PC-3 (cell line): ENCODE measurements around the gene GBA3. TPM values are rescaled to one million over a fixed set of nuclear protein-coding genes. Genes with fewer than 3 reads are reported as not detected.

Source experiments
- ATAC-seq: fragments of 200-7000 bp; cut with Tn5 transposase; 2 replicates; pipeline ENCODE4 v1.9.1; 2020; ENCODE audit warnings: mild to moderate bottlenecking, moderate library complexity
- BruUV-seq: library from RNA; stranded (reverse); fragments of 400-500 nt; replicated peaks from 2 replicates; lab custom pipeline; 2021; lab: Mats Ljungman, UMichigan
- CTCF ChIA-PET: fragments of 300-600 bp; sonication (Branson Sonifier 250); formaldehyde crosslinking; loops from one replicate; lab custom pipeline; 2022; ENCODE audit warnings: antibody characterized with exemption; lab: Charles Lee
- POLR2A ChIA-PET: fragments of 300-600 bp; sonication (Branson Sonifier 250); formaldehyde crosslinking; loops from one replicate; lab custom pipeline; 2022; ENCODE audit warnings: antibody characterized with exemption; ENCODE audit not compliant: unreplicated experiment; lab: Charles Lee
- DNase-seq: peaks from one replicate; pipeline ENCODE4 v3.0.0-alpha.2; 2015
- H2AFZ ChIP-seq: fragments of 300-600 bp; sonication (generic); 2 replicates; pipeline ENCODE4 v1.6.0; 2016; ENCODE audit warnings: antibody characterized with exemption, low read length
- H3F3A ChIP-seq: fragments of 300-600 bp; sonication (generic); one replicate; pipeline ENCODE4 v1.6.0; 2017; ENCODE audit warnings: antibody characterized with exemption, low read length, control low read depth, mild to moderate bottlenecking; ENCODE audit not compliant: unreplicated experiment
- H3K27ac ChIP-seq: fragments of 300-600 bp; sonication (generic); 2 replicates; pipeline ENCODE4 v1.5.1; 2016; ENCODE audit warnings: mild to moderate bottlenecking, low read length
- H3K27me3 ChIP-seq: fragments of 300-600 bp; sonication (generic); 2 replicates; pipeline ENCODE4 v1.6.1; 2016; ENCODE audit warnings: low read length, mixed read lengths
- H3K36me3 ChIP-seq: fragments of 300-600 bp; sonication (generic); 2 replicates; pipeline ENCODE4 v1.6.1; 2016; ENCODE audit warnings: low read depth, mixed run types, low read length, mixed read lengths
- H3K4me1 ChIP-seq: fragments of 300-600 bp; sonication (generic); 2 replicates; pipeline ENCODE4 v1.5.1; 2016; ENCODE audit warnings: low read length; ENCODE audit not compliant: insufficient read depth
- H3K4me2 ChIP-seq: fragments of 300-600 bp; sonication (generic); 2 replicates; pipeline ENCODE4 v1.6.0; 2016; ENCODE audit warnings: low read length
- H3K4me3 ChIP-seq: fragments of 300-600 bp; sonication (generic); 2 replicates; pipeline ENCODE4 v1.5.1; 2016; ENCODE audit warnings: mild to moderate bottlenecking, low read length, mixed read lengths
- H3K79me2 ChIP-seq: fragments of 300-600 bp; sonication (generic); 2 replicates; pipeline ENCODE4 v1.6.1; 2017; ENCODE audit warnings: low read length, mixed read lengths
- H3K9ac ChIP-seq: fragments of 300-600 bp; sonication (generic); 2 replicates; pipeline ENCODE4 v1.6.0; 2016; ENCODE audit warnings: mild to moderate bottlenecking, low read length
- H3K9me2 ChIP-seq: fragments of 300-600 bp; sonication (generic); replicated peaks from 2 replicates; pipeline ENCODE4 v1.6.1; 2016; ENCODE audit warnings: mixed run types, low read length, mixed read lengths
- H3K9me3 ChIP-seq: fragments of 300-600 bp; sonication (generic); 2 replicates; pipeline ENCODE4 v1.6.1; 2016; ENCODE audit warnings: low read length, mixed read lengths
- H4K20me1 ChIP-seq: fragments of 300-600 bp; sonication (generic); 2 replicates; pipeline ENCODE4 v1.6.1; 2016; ENCODE audit warnings: low read length, mixed read lengths
- EZH2 ChIP-seq: fragments of 300-600 bp; sonication (generic); IDR thresholded peaks from one replicate; pipeline ENCODE4 v1.6.1; 2017; ENCODE audit warnings: antibody characterized with exemption, mild to moderate bottlenecking, low read length; ENCODE audit not compliant: unreplicated experiment
- EZH2phosphoT487 ChIP-seq: fragments of 300-600 bp; sonication (generic); IDR thresholded peaks from 2 replicates; pipeline ENCODE4 v1.6.1; 2018; ENCODE audit warnings: mild to moderate bottlenecking, antibody characterized with exemption, low read length, borderline replicate concordance
- intact Hi-C: fragments of 100-400 bp; cut with micrococcal nuclease; formaldehyde crosslinking; loops from 2 replicates; pipeline ENCODE4 v1.9.0; 2023
- total RNA-seq: library from RNA; depleted of rRNA; stranded (reverse); fragments of >200 nt; gene quantifications from 2 replicates; pipeline ENCODE4 v1.2.3, GENCODE V29; 2014; rRNA removed
- TF ChIP-seq, protein P1 (sequence below): fragments of 300-600 bp; sonication (generic); conservative IDR thresholded peaks from 2 replicates; pipeline ENCODE4 v1.5.1; 2017; ENCODE audit warnings: antibody characterized with exemption, low read depth, mild to moderate bottlenecking, low read length

GBA3 gene
- total RNA-seq, 1 experiment from 2014 or later: not detected

DNA sequence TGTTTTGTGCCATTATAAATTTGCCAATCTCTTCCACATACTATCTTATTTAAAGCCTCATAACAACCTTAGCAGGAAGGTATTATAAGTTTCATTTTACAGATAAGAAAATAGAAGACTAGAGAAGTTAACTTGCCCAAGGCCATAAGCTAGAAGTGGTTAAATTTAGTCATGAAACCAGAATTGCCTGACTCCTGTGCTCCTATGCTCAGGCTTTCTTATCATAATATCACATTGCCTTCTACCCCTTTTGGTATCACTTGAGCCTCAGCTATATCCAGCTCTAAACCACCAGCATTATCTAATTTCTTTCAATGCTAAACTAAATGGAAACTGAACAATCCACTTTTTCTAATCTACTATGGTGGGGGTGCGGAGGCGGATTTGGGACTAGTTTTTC lies 164.7 kb downstream of the GBA3 start:
- H3K9me2 ChIP-seq: no peaks in the 10 kb centered on the region
- H3F3A ChIP-seq: no peaks in the 10 kb centered on the region
- no peak for DNase-seq
- no peaks in the 10 kb centered on the region for H4K20me1 ChIP-seq
- H3K27ac ChIP-seq: no peak overlapping the region
- H3K27me3 ChIP-seq: peaks cover 42% of the 10 kb centered on the region
- H2AFZ ChIP-seq: no peak overlapping the region
- H3K9me3 ChIP-seq: no peaks in the 10 kb centered on the region
- POLR2A ChIA-PET: no interaction called here
- intact Hi-C loops: no loop called here
- no TSS peak for BruUV-seq
- CTCF ChIA-PET: no interaction called here
- no peaks in the 10 kb centered on the region for H3K79me2 ChIP-seq
- H3K9ac ChIP-seq: no peak overlapping the region
- TF ChIP-seq EZH2phosphoT487: no peak
- TF ChIP-seq, protein P1, sequence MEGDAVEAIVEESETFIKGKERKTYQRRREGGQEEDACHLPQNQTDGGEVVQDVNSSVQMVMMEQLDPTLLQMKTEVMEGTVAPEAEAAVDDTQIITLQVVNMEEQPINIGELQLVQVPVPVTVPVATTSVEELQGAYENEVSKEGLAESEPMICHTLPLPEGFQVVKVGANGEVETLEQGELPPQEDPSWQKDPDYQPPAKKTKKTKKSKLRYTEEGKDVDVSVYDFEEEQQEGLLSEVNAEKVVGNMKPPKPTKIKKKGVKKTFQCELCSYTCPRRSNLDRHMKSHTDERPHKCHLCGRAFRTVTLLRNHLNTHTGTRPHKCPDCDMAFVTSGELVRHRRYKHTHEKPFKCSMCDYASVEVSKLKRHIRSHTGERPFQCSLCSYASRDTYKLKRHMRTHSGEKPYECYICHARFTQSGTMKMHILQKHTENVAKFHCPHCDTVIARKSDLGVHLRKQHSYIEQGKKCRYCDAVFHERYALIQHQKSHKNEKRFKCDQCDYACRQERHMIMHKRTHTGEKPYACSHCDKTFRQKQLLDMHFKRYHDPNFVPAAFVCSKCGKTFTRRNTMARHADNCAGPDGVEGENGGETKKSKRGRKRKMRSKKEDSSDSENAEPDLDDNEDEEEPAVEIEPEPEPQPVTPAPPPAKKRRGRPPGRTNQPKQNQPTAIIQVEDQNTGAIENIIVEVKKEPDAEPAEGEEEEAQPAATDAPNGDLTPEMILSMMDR: no peak
- TF ChIP-seq EZH2: no peak
- ATAC-seq: no peak
- no peak overlapping the region for H3K4me2 ChIP-seq
- no peaks in the 10 kb centered on the region for H3K4me1 ChIP-seq
- H3K36me3 ChIP-seq: no peaks in the 10 kb centered on the region
- H3K4me3 ChIP-seq: no peak overlapping the region

DNA sequence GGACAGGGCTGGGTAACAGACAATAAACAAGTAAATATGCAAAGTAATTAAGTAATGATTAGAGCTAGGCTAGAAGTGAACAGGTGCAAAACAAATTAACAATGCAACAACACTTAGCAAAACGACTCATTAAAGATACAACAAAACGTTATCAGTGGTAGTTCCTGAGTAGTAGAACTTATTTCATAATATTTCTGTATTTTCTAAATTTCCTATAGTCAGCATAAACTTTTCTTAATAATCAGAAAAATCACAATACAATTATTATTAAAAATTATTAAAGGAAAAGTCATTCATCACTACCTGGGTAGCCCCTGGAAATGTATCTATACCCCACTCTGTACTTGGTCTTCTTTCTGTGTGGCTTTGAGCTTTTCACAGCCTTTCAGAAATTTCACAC lies 166.6 kb downstream of the GBA3 start:
- Histone ChIP-seq H4K20me1 (no peaks in the 10 kb centered on the region), H3K4me3 (no peak overlapping the region), H3K27ac (no peak overlapping the region), H3K9me2 (no peaks in the 10 kb centered on the region), H3K4me2 (no peak overlapping the region), H3K4me1 (no peaks in the 10 kb centered on the region), H3F3A (no peaks in the 10 kb centered on the region), H3K9ac (no peak overlapping the region), H3K79me2 (no peaks in the 10 kb centered on the region), H3K9me3 (no peaks in the 10 kb centered on the region), H3K27me3 (peaks cover 52% of the 10 kb centered on the region), H2AFZ (no peak overlapping the region), H3K36me3 (no peaks in the 10 kb centered on the region)
- BruUV-seq: no TSS peak
- intact Hi-C loops: no loop called here
- ChIA-PET CTCF (no interaction called here), POLR2A (no interaction called here)
- ATAC-seq: no peak
- DNase-seq: no peak
- no peak for TF ChIP-seq EZH2
- TF ChIP-seq EZH2phosphoT487: no peak
- TF ChIP-seq, protein P1: no peak

Other genes with a start within 250 kb of the GBA3 start
- 29.0 and 35.7 TPM in 2 replicates for gene ADGRA3, start 176.9 kb upstream of the GBA3 start, total RNA-seq